Glomerular visceral epithelial cell (primary cell): ENCODE measurements around the gene ADD1.

ENCODE experiments used
- DNase-seq: peaks from one replicate; pipeline ENCODE4 v3.0.0-alpha.2; 2016; ENCODE audit errors: extremely low spot score

Gene ADD1

DNA sequence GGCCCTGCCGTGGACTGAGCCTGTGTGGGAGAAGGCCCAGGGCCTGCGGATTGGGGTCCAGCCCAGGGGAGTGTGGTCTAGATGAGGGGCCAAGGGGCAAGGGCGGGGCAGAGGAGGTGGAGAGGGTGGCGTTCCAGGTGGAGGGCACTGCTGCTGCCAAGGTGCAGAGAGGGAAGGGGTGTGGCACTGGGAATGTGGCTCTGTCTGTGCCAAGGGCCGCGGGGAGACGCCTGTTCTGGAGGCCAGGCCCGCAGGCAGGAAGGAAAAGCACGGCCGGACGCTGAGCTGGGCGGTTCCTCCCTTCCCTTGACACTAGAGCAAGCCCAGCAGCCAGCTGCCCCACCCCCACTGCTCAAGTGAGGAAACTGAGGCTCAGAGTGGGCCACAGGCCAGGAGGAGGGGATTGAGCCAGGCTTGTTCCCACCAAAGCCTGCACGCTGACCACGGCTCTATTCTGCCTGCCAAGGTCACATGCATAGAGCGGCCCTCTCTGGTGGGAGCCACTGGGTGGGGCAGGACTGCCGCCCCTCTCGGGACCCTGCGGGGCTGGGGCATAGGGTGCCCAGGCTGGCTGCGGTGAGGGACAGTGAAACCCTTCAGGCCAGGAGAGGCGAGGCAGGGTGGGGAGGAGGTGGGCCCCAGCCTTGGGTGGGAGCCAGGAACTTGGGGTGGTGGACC lies 37.8 kb upstream of the ADD1 start:
- DNase-seq = no peak

GRCh38 chr4:2806390-2807355 lies 37.0 kb upstream of the ADD1 start:
- no peak for DNase-seq

DNA sequence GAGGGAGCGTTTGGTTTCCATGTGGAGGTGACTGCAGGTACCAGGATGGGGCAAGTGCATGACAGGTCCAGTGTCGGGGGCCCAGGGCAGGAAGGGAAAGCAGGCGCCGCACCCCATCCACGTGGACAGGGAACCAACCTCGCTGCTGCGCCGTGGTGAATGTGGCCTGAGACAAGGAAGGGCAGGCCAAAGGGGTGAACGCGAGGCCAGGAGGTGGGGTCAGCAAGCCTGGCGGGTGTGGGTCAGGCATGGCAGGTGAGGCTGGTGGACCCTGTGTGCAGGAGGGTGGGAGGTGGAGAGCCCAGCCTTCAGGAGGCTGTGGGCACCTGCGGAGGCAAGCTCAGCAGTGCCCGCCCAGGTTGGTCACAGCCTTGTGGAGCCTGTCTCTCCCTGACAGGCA lies 36.1 kb upstream of the ADD1 start:
- no peak for DNase-seq

- no peak for DNase-seq
Observed at GRCh38 chr4:2808001-2808400, 35.6 kb upstream of the ADD1 start.

DNA sequence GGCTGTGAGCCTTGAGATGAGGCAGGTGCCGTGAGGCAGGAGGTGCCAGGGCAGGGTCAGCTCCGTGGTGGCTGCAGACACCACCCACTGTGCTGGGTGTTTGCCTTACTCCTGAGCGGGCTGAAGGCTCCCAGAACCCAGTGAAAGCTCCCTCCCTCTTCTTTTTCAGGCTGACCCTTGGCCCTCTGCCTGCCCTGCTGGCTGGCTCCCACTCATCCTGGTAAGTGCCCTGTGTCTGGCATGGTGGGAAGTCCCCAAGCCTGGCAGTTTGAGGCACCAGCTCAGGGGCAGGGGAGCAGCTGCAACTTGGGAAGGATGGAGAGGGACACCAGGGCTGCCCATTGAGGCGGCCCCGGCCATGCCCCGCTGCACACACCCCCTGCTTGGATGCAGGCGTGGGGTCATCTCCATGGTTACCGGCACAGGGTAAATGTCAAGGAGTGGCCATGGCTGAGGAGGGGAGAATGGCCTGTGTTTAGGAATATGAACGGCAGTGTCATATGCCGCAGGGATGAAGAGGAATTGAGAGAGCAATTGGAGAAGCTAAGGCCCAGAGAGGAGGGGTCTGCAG lies 33.9 kb upstream of the ADD1 start:
- DNase-seq = no peak

GRCh38 chr4:2810388-2810787 lies 33.3 kb upstream of the ADD1 start:
- DNase-seq = no peak

DNA sequence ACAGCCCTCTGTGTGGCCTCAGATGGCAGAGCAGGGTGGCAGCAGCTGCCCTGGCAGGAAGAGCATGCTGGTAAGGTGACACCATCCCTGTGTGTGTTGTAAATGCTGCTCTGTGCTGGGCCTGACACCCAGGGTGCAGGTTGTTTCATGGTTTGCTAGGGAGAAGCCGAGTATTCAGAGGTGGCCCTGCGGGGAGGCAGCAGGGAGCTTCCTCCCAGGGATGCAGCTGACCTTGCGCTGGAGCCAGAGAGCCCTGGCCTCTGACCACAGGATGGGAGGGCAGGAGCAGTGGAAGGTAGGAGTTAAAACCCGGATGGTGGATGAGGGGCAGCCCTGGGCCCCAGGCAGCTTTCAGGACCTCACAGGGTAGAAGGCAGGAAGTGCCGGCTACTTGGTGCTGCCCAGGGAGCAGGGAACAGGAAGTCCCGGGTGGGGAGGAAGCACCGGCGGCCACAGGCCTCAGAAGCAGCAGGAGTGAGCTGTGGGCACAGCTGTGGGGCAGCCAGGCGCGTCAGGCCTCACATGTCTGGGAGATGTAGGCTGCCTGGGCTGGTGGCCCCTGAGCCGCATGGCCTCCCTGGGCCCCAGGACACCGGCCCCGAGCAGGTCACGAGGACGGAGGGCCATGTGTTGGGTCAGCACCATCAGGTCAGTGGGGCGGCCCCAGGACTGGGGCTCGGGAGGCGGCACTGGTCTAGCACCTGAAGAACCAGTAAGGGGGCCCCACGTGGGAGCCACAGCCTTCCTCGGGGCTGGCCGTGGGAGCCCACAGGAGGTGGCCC lies 31.6 kb upstream of the ADD1 start:
- DNase-seq = peak; percentile 96

- no peak for DNase-seq
Observed at GRCh38 chr4:2812612-2813354, 30.9 kb upstream of the ADD1 start.

- no peak for DNase-seq
Observed at GRCh38 chr4:2813446-2814405, 29.9 kb upstream of the ADD1 start.

DNA sequence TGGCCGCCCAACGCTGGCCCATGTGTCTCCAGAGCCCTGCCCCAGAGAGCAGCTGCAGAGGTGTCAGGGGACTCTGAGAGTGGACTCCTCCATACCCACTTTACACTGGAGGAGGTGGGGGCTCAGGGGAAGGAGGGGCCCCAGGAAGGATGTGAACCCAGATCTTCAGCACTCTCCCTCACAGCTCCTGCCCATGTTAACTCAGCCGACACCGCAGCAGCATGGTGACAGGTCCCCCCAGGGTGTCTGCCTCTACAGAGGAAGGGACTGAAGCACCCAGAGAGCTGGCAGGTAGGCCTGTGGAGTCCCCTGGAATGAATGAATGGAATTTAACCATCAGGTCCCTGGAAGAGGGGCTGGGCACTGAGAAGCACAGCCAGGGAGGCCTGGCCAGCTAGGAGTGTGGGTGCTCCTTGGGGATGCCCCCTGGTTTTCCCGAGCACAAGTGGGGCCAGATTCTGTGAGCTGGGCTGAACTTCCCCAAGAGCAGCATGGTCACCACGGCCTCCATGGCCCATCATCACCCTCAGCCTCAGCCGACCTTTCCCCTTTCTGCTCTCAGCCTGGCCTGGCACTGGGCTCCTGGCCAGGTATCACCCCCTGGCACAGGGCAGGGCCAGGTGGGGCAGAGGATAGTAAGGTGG lies 28.9 kb upstream of the ADD1 start:
- no peak for DNase-seq

DNA sequence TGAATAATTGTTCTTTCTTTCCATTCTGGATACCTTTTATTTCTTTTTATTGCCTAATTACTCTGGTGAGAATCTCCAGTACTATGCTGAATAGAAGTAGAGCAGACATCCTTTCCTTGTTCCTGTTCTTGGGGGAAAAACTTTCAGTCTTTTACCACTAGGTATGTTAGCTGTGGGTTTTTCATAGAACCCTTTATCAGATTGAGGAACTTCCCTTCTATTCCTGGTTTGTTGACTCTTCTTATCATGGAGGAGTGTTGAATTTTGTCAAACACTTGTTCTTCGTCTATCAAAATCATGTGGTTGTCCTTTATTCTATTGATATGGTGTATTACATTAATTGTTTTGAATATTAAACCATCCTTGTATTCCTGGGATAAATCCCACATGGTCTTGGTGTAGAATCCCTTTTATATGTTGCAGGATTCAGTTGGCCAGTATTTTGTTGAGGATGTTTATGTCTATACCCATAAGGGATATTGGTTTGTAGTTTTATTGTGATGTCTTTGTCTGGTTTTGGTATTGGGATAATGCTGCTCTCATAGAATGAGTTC lies 27.2 kb upstream of the ADD1 start:
- DNase-seq = no peak

- no peak for DNase-seq
Observed at GRCh38 chr4:2817137-2817536, 26.5 kb upstream of the ADD1 start.

- peak; percentile 53 for DNase-seq
Observed at GRCh38 chr4:2817701-2818350, 25.8 kb upstream of the ADD1 start.

DNA sequence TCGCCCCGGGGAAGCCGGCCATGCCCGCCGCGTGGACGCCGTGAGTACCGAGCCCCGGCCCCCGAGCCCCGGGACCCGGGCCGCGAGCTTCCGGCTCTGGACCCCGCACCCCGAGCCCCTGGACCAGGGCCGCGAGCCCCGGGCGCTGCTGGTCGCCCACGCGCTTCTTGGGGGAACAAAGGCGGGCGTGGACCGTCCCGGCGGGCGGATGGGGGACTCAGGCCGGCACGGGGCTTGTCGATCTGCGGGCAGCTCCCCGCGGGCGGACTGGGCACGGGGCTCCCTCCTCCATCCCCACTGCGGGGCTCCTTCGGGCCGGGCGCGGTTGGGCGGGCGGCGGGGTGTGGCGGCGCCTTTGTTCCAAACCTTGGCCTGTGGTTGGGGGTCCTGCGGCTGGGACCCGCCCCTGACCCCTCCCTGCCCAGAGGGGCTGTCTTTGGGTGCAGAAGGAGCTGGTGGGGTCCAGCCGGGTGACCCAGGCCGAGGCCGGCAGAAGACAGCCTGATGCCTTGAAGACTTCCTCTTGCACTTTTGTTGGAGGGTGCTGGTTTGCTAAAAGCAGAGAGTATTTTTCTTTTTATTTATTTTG lies 25.2 kb upstream of the ADD1 start:
- no peak for DNase-seq

- no peak for DNase-seq
Observed at GRCh38 chr4:2819244-2820215, 24.1 kb upstream of the ADD1 start.

- DNase-seq = no peak
Observed at GRCh38 chr4:2820216-2820982, 23.2 kb upstream of the ADD1 start.
